Liver (tissue), 3 donors: ENCODE results near the gene AKAP7.

Source experiments
- GABPA ChIP-seq, 2 donors: IDR thresholded peaks in 1 of 2; conservative IDR thresholded peaks in 1 of 2; 2 replicates each; pipeline ENCODE4 v1.6.1; 2016; ENCODE audit warnings: antibody characterized with exemption in 2 of 2, mild to moderate bottlenecking in 1 of 2, moderate library complexity in 1 of 2
- JUND ChIP-seq, 2 donors: IDR thresholded peaks; 2 replicates each; pipeline ENCODE4 v1.6.1; 2016; ENCODE audit warnings: antibody characterized with exemption in 2 of 2
- RAD21 ChIP-seq, 2 donors: IDR thresholded peaks; 2 replicates each; pipeline ENCODE4 v1.6.1; 2016; ENCODE audit warnings: antibody characterized with exemption in 2 of 2, mild to moderate bottlenecking in 2 of 2
- TAF1 ChIP-seq: conservative IDR thresholded peaks from 2 replicates; pipeline ENCODE4 v1.6.1; 2016; ENCODE audit warnings: antibody characterized with exemption, mild to moderate bottlenecking
- YY1 ChIP-seq: IDR thresholded peaks from 2 replicates; pipeline ENCODE4 v1.6.1; 2016; ENCODE audit warnings: antibody characterized with exemption, mild to moderate bottlenecking
- TF ChIP-seq, protein P1 (sequence below): fragments of 150-350 bp; IDR thresholded peaks from 2 replicates; pipeline ENCODE4 v1.5.1; 2017; ENCODE audit warnings: improper control_type of control experiment, low read depth, low read length; ENCODE audit not compliant: missing input control
- TF ChIP-seq, protein P2 (sequence below): IDR thresholded peaks from 2 replicates; pipeline ENCODE4 v1.6.1; 2016; ENCODE audit warnings: antibody characterized with exemption, mild to moderate bottlenecking
- donor health status: healthy.
- donor health status: healthy.

- TF ChIP-seq, protein P1, sequence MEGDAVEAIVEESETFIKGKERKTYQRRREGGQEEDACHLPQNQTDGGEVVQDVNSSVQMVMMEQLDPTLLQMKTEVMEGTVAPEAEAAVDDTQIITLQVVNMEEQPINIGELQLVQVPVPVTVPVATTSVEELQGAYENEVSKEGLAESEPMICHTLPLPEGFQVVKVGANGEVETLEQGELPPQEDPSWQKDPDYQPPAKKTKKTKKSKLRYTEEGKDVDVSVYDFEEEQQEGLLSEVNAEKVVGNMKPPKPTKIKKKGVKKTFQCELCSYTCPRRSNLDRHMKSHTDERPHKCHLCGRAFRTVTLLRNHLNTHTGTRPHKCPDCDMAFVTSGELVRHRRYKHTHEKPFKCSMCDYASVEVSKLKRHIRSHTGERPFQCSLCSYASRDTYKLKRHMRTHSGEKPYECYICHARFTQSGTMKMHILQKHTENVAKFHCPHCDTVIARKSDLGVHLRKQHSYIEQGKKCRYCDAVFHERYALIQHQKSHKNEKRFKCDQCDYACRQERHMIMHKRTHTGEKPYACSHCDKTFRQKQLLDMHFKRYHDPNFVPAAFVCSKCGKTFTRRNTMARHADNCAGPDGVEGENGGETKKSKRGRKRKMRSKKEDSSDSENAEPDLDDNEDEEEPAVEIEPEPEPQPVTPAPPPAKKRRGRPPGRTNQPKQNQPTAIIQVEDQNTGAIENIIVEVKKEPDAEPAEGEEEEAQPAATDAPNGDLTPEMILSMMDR: no peak
- TF ChIP-seq YY1 (no peak), RAD21 (IDR thresholded peaks at IDR 0.05) (no peak), GABPA (IDR thresholded peaks at IDR 0.05 in 1 of 2, conservative IDR thresholded peaks at IDR 0.05 in 1 of 2) (no peak), JUND (IDR thresholded peaks at IDR 0.05) (no peak), TAF1 (no peak)
- TF ChIP-seq, protein P2, sequence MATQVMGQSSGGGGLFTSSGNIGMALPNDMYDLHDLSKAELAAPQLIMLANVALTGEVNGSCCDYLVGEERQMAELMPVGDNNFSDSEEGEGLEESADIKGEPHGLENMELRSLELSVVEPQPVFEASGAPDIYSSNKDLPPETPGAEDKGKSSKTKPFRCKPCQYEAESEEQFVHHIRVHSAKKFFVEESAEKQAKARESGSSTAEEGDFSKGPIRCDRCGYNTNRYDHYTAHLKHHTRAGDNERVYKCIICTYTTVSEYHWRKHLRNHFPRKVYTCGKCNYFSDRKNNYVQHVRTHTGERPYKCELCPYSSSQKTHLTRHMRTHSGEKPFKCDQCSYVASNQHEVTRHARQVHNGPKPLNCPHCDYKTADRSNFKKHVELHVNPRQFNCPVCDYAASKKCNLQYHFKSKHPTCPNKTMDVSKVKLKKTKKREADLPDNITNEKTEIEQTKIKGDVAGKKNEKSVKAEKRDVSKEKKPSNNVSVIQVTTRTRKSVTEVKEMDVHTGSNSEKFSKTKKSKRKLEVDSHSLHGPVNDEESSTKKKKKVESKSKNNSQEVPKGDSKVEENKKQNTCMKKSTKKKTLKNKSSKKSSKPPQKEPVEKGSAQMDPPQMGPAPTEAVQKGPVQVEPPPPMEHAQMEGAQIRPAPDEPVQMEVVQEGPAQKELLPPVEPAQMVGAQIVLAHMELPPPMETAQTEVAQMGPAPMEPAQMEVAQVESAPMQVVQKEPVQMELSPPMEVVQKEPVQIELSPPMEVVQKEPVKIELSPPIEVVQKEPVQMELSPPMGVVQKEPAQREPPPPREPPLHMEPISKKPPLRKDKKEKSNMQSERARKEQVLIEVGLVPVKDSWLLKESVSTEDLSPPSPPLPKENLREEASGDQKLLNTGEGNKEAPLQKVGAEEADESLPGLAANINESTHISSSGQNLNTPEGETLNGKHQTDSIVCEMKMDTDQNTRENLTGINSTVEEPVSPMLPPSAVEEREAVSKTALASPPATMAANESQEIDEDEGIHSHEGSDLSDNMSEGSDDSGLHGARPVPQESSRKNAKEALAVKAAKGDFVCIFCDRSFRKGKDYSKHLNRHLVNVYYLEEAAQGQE: no peak
Measured at GRCh38 chr6:131103901-131104300, 31.4 kb upstream of the AKAP7 start.
